K562 (cell line): ENCODE measurements around the gene DCUN1D4. TPM values are rescaled to one million over a fixed set of nuclear protein-coding genes. Genes with fewer than 3 reads are reported as not detected.

Experiments used
- ATAC-seq: fragments of 200-7000 bp; cut with Tn5 transposase; 3 replicates; pipeline ENCODE4 v1.9.1; 2020; ENCODE audit warnings: moderate library complexity
- BruUV-seq: library from RNA; stranded (reverse); fragments of 400-500 nt; replicated peaks from 2 replicates; lab custom pipeline; 2021; lab: Mats Ljungman, UMichigan
- CTCF ChIA-PET: fragments of 300-600 bp; formaldehyde crosslinking; extraction: SDS; loops from one replicate; lab custom pipeline; 2021; ENCODE audit warnings: low intra/inter-chr PET ratio; lab: Yijun Ruan, JAX
- POLR2A ChIA-PET: fragments of 300-600, 350-650 bp; sonication (Branson Sonifier 250); formaldehyde crosslinking; extraction: SDS; loops from one replicate; lab custom pipeline; 2021; ENCODE audit warnings: antibody characterized with exemption, inconsistent platforms; lab: Yijun Ruan, JAX
- DNase-seq, 4 experiments: peaks; one replicate each; pipeline versions ENCODE4 v3.0.0 to v3.0.0-alpha.2; 2011 to 2018; ENCODE audit warnings: low spot score in 3 of 4, mixed read lengths in 3 of 4; ENCODE audit errors: extremely low read depth in 1 of 4
- FAIRE-seq: peaks from 2 replicates; lab custom pipeline; 2011; peaks lifted over from hg19 to GRCh38; lab: Jason Lieb, UNC
- H2AFZ ChIP-seq: 2 replicates; pipeline ENCODE4 v1.6.0; 2011; ENCODE audit warnings: low read depth, low read length, control low read depth, inconsistent platforms
- H3K27ac ChIP-seq: fragments of 200-600 bp; 3 replicates; pipeline ENCODE4 v1.8.0; 2011; ENCODE audit warnings: low read depth, mild to moderate bottlenecking, control low read depth, inconsistent platforms, low read length, moderate library complexity, mixed read lengths; ENCODE audit errors: extremely low read depth
- H3K27me3 ChIP-seq, 2 experiments: fragments of 300-600 bp in 1 of 2; 2 replicates in 1 of 2; 3 replicates in 1 of 2; pipeline versions ENCODE4 v1.6.0 to v1.8.0; 2011; ENCODE audit warnings: inconsistent platforms in 2 of 2, low read length in 2 of 2, mild to moderate bottlenecking in 1 of 2, mixed read lengths in 1 of 2, moderate library complexity in 1 of 2; ENCODE audit not compliant: control insufficient read depth in 2 of 2, insufficient read depth in 2 of 2
- H3K36me3 ChIP-seq: fragments of 300-600 bp; 3 replicates; pipeline ENCODE4 v1.8.0; 2011; ENCODE audit warnings: mild to moderate bottlenecking, low read length, inconsistent platforms; ENCODE audit not compliant: control insufficient read depth, insufficient read depth
- H3K4me1 ChIP-seq, 2 experiments: fragments of 200-600 bp in 1 of 2; replicated peaks in 1 of 2; 2 replicates in 1 of 2; 3 replicates in 1 of 2; pipeline versions ENCODE4 v1.5.1 to v1.8.0; 2011; ENCODE audit warnings: inconsistent platforms in 2 of 2, low read length in 2 of 2, mild to moderate bottlenecking in 1 of 2, mixed read lengths in 1 of 2, moderate library complexity in 1 of 2; ENCODE audit not compliant: control insufficient read depth in 2 of 2, insufficient read depth in 2 of 2
- H3K4me2 ChIP-seq: 2 replicates; pipeline ENCODE4 v1.6.1; 2011; ENCODE audit warnings: low read length, control low read depth, inconsistent platforms, mixed read lengths; ENCODE audit not compliant: insufficient read depth
- H3K4me3 ChIP-seq: fragments of 200-600 bp; sonication (generic), shearing (Covaris generic); 2 replicates; pipeline ENCODE4 v1.5.1; 2016; ENCODE audit warnings: control low read depth, inconsistent platforms
- H3K79me2 ChIP-seq: fragments of 200-600 bp; 3 replicates; pipeline ENCODE4 v1.8.0; 2011; ENCODE audit warnings: low read length, inconsistent platforms; ENCODE audit not compliant: control insufficient read depth, insufficient read depth
- H3K9ac ChIP-seq, 2 experiments: 2 replicates each; pipeline versions ENCODE4 v1.6.0 to v1.6.1; 2011; ENCODE audit warnings: low read depth in 2 of 2, low read length in 2 of 2, control low read depth in 1 of 2, inconsistent platforms in 1 of 2, mild to moderate bottlenecking in 1 of 2, mixed read lengths in 1 of 2; ENCODE audit not compliant: insufficient read depth in 1 of 2
- H3K9me1 ChIP-seq: one replicate; pipeline ENCODE4 v1.6.0; 2011; ENCODE audit warnings: inconsistent platforms, mild to moderate bottlenecking, low read length, moderate library complexity; ENCODE audit not compliant: control insufficient read depth, insufficient read depth
- H3K9me3 ChIP-seq: replicated peaks from 2 replicates; pipeline ENCODE4 v1.5.1; 2011; ENCODE audit warnings: low read depth, low read length, inconsistent platforms; ENCODE audit not compliant: control insufficient read depth, insufficient read depth
- H4K20me1 ChIP-seq: replicated peaks from 2 replicates; pipeline ENCODE4 v1.6.1; 2011; ENCODE audit warnings: low read length, inconsistent platforms, mixed read lengths; ENCODE audit not compliant: control insufficient read depth, insufficient read depth
- FOXM1 ChIP-seq, 2 experiments: fragments of 450-650 bp in 1 of 2; sonication (generic) in 1 of 2; formaldehyde crosslinking in 1 of 2; IDR thresholded peaks; 2 replicates each; pipeline versions ENCODE4 v1.6.1 to v1.9.0; 2017 to 2022; ENCODE audit warnings: low read depth in 2 of 2, mild to moderate bottlenecking in 2 of 2, missing genetic modification reagents in 1 of 2, moderate library complexity in 1 of 2
- ZBED1 ChIP-seq: IDR thresholded peaks from 2 replicates; pipeline ENCODE4 v1.6.1; 2014
- ZNF197 ChIP-seq: fragments of 200-800 bp; sonication (Bioruptor generic); IDR thresholded peaks from 2 replicates; pipeline ENCODE4 v1.6.1; 2016; ENCODE audit warnings: low read depth, missing genetic modification characterization, missing compliant biosample characterization
- ZNF324 ChIP-seq: fragments of 250-450 bp; sonication (Bioruptor Pico); IDR thresholded peaks from 2 replicates; pipeline ENCODE4 v1.4.0; 2020; ENCODE audit warnings: mild to moderate bottlenecking
- WGBS: fragments of 100-300 bp; shearing (Covaris generic); methylation state at CpG from one replicate; pipeline ENCODE4 v1.1.6; 2016; ENCODE audit warnings: low coverage, mixed read lengths; ENCODE audit not compliant: insufficient coverage; ENCODE audit errors: missing lambda C conversion rate; 5-methylcytosine and 5-hydroxymethylcytosine counted together
- in situ Hi-C: fragments of 300-500 bp; cut with MboI; formaldehyde crosslinking; loops from 4 replicates; pipeline ENCODE4 v1.15.0; 2018; ENCODE audit warnings: inconsistent platforms, mixed read lengths
- intact Hi-C: fragments of 100-400 bp; cut with micrococcal nuclease; formaldehyde crosslinking; loops from 2 replicates; pipeline ENCODE4 v1.14.2; 2022
- polyA plus RNA-seq, 8 experiments: library from polyadenylated mRNA; depleted of rRNA in 4 of 8; stranded (reverse) in 5 of 8; unstranded in 3 of 8; fragments of >200 nt; fragmentation: Nextera tagmentation in 2 of 8; fragmentation: Illumina TruSeq in 1 of 8; extraction: Ambion mirVana in 2 of 8; extraction: Trizol in 1 of 8; gene quantifications; 2 replicates each; pipeline versions ENCODE4 v1.2.1 to v1.2.3, GENCODE V29; 2011 to 2014; ENCODE audit warnings: inconsistent platforms in 1 of 8, missing spikeins in 1 of 8
- total RNA-seq, 7 experiments: library from RNA; depleted of rRNA in 6 of 7; stranded (reverse); fragments of >200 nt in 6 of 7; fragmentation: Illumina TruSeq in 2 of 7; extraction: Trizol in 2 of 7; gene quantifications; 2 replicates each; pipeline versions ENCODE4 v1.2.1 to v1.2.3, GENCODE V29; 2011 to 2021; ENCODE audit warnings: low replicate concordance in 1 of 7
- TF ChIP-seq, protein P1 (sequence below): sonication (generic); formaldehyde crosslinking; IDR thresholded peaks from 2 replicates; pipeline ENCODE4 v1.8.0; 2022; ENCODE audit warnings: missing genetic modification reagents, mild to moderate bottlenecking, borderline replicate concordance
- TF ChIP-seq, protein P2 (sequence below): fragments of 450-650 bp; formaldehyde crosslinking; IDR thresholded peaks from 2 replicates; pipeline ENCODE4 v1.4.0; 2020; ENCODE audit warnings: mild to moderate bottlenecking, moderate library complexity

Gene DCUN1D4
- total and polyA plus RNA-seq, 9 of the 15 experiments (the other 6 are each of a cell fraction or from before 2014, with no cell fraction given), result 15.1 to 73.5 (median 23.0) TPM

- Histone ChIP-seq H3K4me2 (no peak overlapping the region), H3K4me3 (no peak overlapping the region), H2AFZ (no peak overlapping the region), H4K20me1 (peaks cover 18% of the 10 kb centered on the region), H3K27ac (no peak overlapping the region), H3K9me3 (no peaks in the 10 kb centered on the region), H3K36me3 (peaks cover 24% of the 10 kb centered on the region; the same call in 2 of the 3 replicates), H3K9ac (no peak overlapping the region), H3K27me3 (no peaks in the 10 kb centered on the region), H3K79me2 (peaks cover 98% of the 10 kb centered on the region), H3K4me1 (peaks cover 18 to 32% of the 10 kb centered on the region in 2 experiments; a peak in 4 of 5 replicates), H3K9me1 (peaks cover 4% of the 10 kb centered on the region)
- FAIRE-seq, result no peak
- in situ Hi-C loops, result no loop called here
- no peak for DNase-seq
- no peak for ATAC-seq
- POLR2A ChIA-PET, result interaction anchor here (0.8 kb wide), 1 partner anchor 9 kb away, joined by 4 read pairs; no protein-coding TSS in a partner anchor
- CTCF ChIA-PET, result no interaction called here
- no peak for TF ChIP-seq ZBED1
- TF ChIP-seq, protein P1, sequence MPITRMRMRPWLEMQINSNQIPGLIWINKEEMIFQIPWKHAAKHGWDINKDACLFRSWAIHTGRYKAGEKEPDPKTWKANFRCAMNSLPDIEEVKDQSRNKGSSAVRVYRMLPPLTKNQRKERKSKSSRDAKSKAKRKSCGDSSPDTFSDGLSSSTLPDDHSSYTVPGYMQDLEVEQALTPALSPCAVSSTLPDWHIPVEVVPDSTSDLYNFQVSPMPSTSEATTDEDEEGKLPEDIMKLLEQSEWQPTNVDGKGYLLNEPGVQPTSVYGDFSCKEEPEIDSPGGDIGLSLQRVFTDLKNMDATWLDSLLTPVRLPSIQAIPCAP (CRISPR knock-in tag), result no peak
- TF ChIP-seq ZNF324, result no peak
- no peak for TF ChIP-seq ZNF197
- TF ChIP-seq, protein P2, sequence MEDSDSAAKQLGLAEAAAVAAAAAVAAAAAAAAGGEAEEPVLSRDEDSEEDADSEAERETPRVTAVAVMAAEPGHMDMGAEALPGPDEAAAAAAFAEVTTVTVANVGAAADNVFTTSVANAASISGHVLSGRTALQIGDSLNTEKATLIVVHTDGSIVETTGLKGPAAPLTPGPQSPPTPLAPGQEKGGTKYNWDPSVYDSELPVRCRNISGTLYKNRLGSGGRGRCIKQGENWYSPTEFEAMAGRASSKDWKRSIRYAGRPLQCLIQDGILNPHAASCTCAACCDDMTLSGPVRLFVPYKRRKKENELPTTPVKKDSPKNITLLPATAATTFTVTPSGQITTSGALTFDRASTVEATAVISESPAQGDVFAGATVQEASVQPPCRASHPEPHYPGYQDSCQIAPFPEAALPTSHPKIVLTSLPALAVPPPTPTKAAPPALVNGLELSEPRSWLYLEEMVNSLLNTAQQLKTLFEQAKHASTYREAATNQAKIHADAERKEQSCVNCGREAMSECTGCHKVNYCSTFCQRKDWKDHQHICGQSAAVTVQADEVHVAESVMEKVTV, result no peak
- no peak for TF ChIP-seq FOXM1 (IDR thresholded peaks at IDR 0.05; ENCODE audit: low read depth)
- TF ChIP-seq FOXM1 (CRISPR knock-in tag; IDR thresholded peaks at IDR 0.05; ENCODE audit: low read depth), result no peak
- 93% methylated on average over 2 of the region's 2 CpGs for WGBS
- intact Hi-C loops, result no loop called here
- BruUV-seq, result no TSS peak
Measured at GRCh38 chr4:51855270-51855669, 12.3 kb downstream of the DCUN1D4 start.
